IMR-90 (cell line): ENCODE data around the gene PFKFB2. TPM values are rescaled to one million over a fixed set of nuclear protein-coding genes. Genes with fewer than 3 reads are reported as not detected.

Experiments
- ATAC-seq: fragments of 200-7000 bp; cut with Tn5 transposase; 2 replicates; pipeline ENCODE4 v1.9.1; 2020; ENCODE audit warnings: low read depth, mild to moderate bottlenecking, moderate library complexity
- BruUV-seq: library from RNA; stranded (reverse); fragments of 400-500 nt; replicated peaks from 2 replicates; lab custom pipeline; 2021; lab: Mats Ljungman, UMichigan
- CTCF ChIA-PET: fragments of 300-600 bp; formaldehyde crosslinking; extraction: SDS; loops from one replicate; lab custom pipeline; 2021; ENCODE audit warnings: antibody characterized with exemption; lab: Yijun Ruan, JAX
- POLR2A ChIA-PET: fragments of 300-600 bp; sonication (Branson Sonifier 250); formaldehyde crosslinking; loops from one replicate; lab custom pipeline; 2022; ENCODE audit warnings: antibody characterized with exemption; ENCODE audit not compliant: unreplicated experiment; lab: Charles Lee
- DNase-seq: peaks from one replicate; pipeline ENCODE4 v3.0.0; 2013
- H2AFZ ChIP-seq: replicated peaks from 2 replicates; pipeline ENCODE3; 2013; ENCODE audit warnings: low read length, mild to moderate bottlenecking; ENCODE audit not compliant: poor library complexity
- H2AK5ac ChIP-seq: 2 replicates; pipeline ENCODE4 v1.6.1; 2013; ENCODE audit warnings: low read depth, low read length, inconsistent platforms
- H2AK9ac ChIP-seq: replicated peaks from 2 replicates; pipeline ENCODE3; 2013; ENCODE audit warnings: mild to moderate bottlenecking, low read depth, low read length, moderate library complexity; ENCODE audit not compliant: poor library complexity
- H2BK120ac ChIP-seq: 2 replicates; pipeline ENCODE4 v1.6.1; 2013; ENCODE audit warnings: low read depth, low read length, inconsistent platforms
- H2BK15ac ChIP-seq: 3 replicates; pipeline ENCODE4 v1.6.1; 2013; ENCODE audit warnings: low read depth, low read length, inconsistent platforms
- H2BK20ac ChIP-seq: 2 replicates; pipeline ENCODE4 v1.6.1; 2013; ENCODE audit warnings: low read depth, mild to moderate bottlenecking, inconsistent platforms, low read length, moderate library complexity
- H2BK5ac ChIP-seq: 2 replicates; pipeline ENCODE4 v1.6.1; 2013; ENCODE audit warnings: mild to moderate bottlenecking, low read depth, low read length, inconsistent platforms; ENCODE audit not compliant: poor library complexity, severe bottlenecking
- H3K14ac ChIP-seq: replicated peaks from 2 replicates; pipeline ENCODE4 v1.6.1; 2013; ENCODE audit warnings: low read depth, low read length, inconsistent platforms
- H3K18ac ChIP-seq: 2 replicates; pipeline ENCODE4 v1.6.1; 2013; ENCODE audit warnings: low read depth, low read length, control low read depth
- H3K23ac ChIP-seq: 2 replicates; pipeline ENCODE4 v1.6.1; 2013; ENCODE audit warnings: low read depth, low read length, inconsistent platforms
- H3K27ac ChIP-seq: 2 replicates; pipeline ENCODE4 v1.5.1; 2013; ENCODE audit warnings: mild to moderate bottlenecking, control low read depth, low read length; ENCODE audit not compliant: insufficient read depth
- H3K27me3 ChIP-seq: 2 replicates; pipeline ENCODE4 v1.6.1; 2013; ENCODE audit warnings: low read length; ENCODE audit not compliant: control insufficient read depth, insufficient read depth
- H3K36me3 ChIP-seq: 2 replicates; pipeline ENCODE4 v1.6.1; 2013; ENCODE audit warnings: low read length, mixed read lengths; ENCODE audit not compliant: control insufficient read depth, insufficient read depth
- H3K4ac ChIP-seq: 2 replicates; pipeline ENCODE4 v1.6.1; 2013; ENCODE audit warnings: low read depth, low read length, inconsistent platforms
- H3K4me1 ChIP-seq: 2 replicates; pipeline ENCODE4 v1.6.1; 2013; ENCODE audit warnings: low read length, mixed read lengths; ENCODE audit not compliant: control insufficient read depth, insufficient read depth
- H3K4me2 ChIP-seq: 2 replicates; pipeline ENCODE4 v1.6.1; 2013; ENCODE audit warnings: low read depth, mild to moderate bottlenecking, control low read depth, low read length, moderate library complexity
- H3K4me3 ChIP-seq: 2 replicates; pipeline ENCODE4 v1.5.1; 2013; ENCODE audit warnings: low read depth, mild to moderate bottlenecking, control low read depth, low read length, moderate library complexity; ENCODE audit not compliant: insufficient read depth
- H3K56ac ChIP-seq: 2 replicates; pipeline ENCODE4 v1.6.1; 2013; ENCODE audit warnings: low read length, inconsistent platforms; ENCODE audit not compliant: insufficient read depth; ENCODE audit errors: extremely low read depth
- H3K79me1 ChIP-seq, 2 experiments: 2 replicates each; pipeline ENCODE4 v1.6.1; 2013; ENCODE audit warnings: low read length in 2 of 2, inconsistent platforms in 1 of 2, low read depth in 1 of 2
- H3K9ac ChIP-seq: 2 replicates; pipeline ENCODE4 v1.6.1; 2013; ENCODE audit warnings: low read depth, low read length, control low read depth
- H3K9me1 ChIP-seq: 2 replicates; pipeline ENCODE4 v1.6.1; 2013; ENCODE audit warnings: low read length, inconsistent platforms; ENCODE audit not compliant: insufficient read depth
- H3K9me3 ChIP-seq: 2 replicates; pipeline ENCODE4 v1.6.1; 2013; ENCODE audit warnings: low read length; ENCODE audit not compliant: control insufficient read depth, insufficient read depth
- H4K20me1 ChIP-seq: 2 replicates; pipeline ENCODE4 v1.6.1; 2013; ENCODE audit warnings: low read length, inconsistent platforms; ENCODE audit not compliant: insufficient read depth
- H4K5ac ChIP-seq: 2 replicates; pipeline ENCODE4 v1.6.1; 2013; ENCODE audit warnings: mild to moderate bottlenecking, low read depth, low read length, control low read depth
- H4K8ac ChIP-seq, 2 experiments: 2 replicates each; pipeline ENCODE4 v1.6.1; 2013; ENCODE audit warnings: low read depth in 2 of 2, low read length in 2 of 2, control low read depth in 1 of 2, inconsistent platforms in 1 of 2
- H4K91ac ChIP-seq: 2 replicates; pipeline ENCODE4 v1.6.1; 2013; ENCODE audit warnings: low read depth, low read length, inconsistent platforms; ENCODE audit not compliant: insufficient read depth
- CHD1 ChIP-seq: IDR thresholded peaks from 2 replicates; pipeline ENCODE4 v1.6.1; 2012; ENCODE audit warnings: low read depth, low read length, improper control_type of control experiment
- MAFK ChIP-seq: IDR thresholded peaks from 2 replicates; pipeline ENCODE4 v1.6.1; 2012; ENCODE audit warnings: low read depth, low read length, improper control_type of control experiment
- POLR2A ChIP-seq: IDR thresholded peaks from 2 replicates; pipeline ENCODE4 v1.6.1; 2012; ENCODE audit warnings: mild to moderate bottlenecking, low read depth, low read length
- RCOR1 ChIP-seq: IDR thresholded peaks from 2 replicates; pipeline ENCODE4 v1.6.1; 2012; ENCODE audit warnings: mild to moderate bottlenecking, low read length, improper control_type of control experiment; ENCODE audit not compliant: insufficient replicate concordance
- RFX5 ChIP-seq: IDR thresholded peaks from 2 replicates; pipeline ENCODE4 v1.8.0; 2012; ENCODE audit warnings: low read depth, mild to moderate bottlenecking, low read length, moderate library complexity
- SMC3 ChIP-seq: fragments of 150-350 bp; IDR thresholded peaks from 2 replicates; pipeline ENCODE4 v1.6.1; 2016; ENCODE audit warnings: low read depth, mild to moderate bottlenecking, antibody characterized with exemption, low read length, moderate library complexity
- WGBS, 2 experiments: methylation state at CpG; one replicate each; pipeline versions ENCODE4 v1.1.5 to v1.1.7; 2013; ENCODE audit warnings: missing lambda C conversion rate in 2 of 2; ENCODE audit not compliant: insufficient read length in 1 of 2; ENCODE audit errors: extremely low coverage in 2 of 2; 5-methylcytosine and 5-hydroxymethylcytosine counted together
- dilution Hi-C: fragments of 300-500 bp; cut with HindIII; formaldehyde crosslinking; loops from one replicate; pipeline ENCODE4 v1.14.3; 2018; ENCODE audit warnings: low sequenced_read_pairs; ENCODE audit not compliant: unreplicated experiment
- in situ Hi-C: fragments of 300-500 bp; cut with MboI; formaldehyde crosslinking; loops from 3 replicates; pipeline ENCODE4 v1.14.3; 2019; ENCODE audit warnings: low sequenced_read_pairs, inconsistent platforms, mixed read lengths
- intact Hi-C: fragments of 100-400 bp; cut with micrococcal nuclease; formaldehyde crosslinking; loops from 2 replicates; pipeline ENCODE4 v1.10.0; 2022
- polyA plus RNA-seq, 3 experiments: library from polyadenylated mRNA; depleted of rRNA; stranded (reverse); fragments of >200 nt; gene quantifications; 2 replicates each; pipeline ENCODE4 v1.2.3, GENCODE V29; 2012; ENCODE audit warnings: low replicate concordance in 1 of 3
- total RNA-seq: library from RNA; depleted of rRNA; stranded (reverse); fragments of >200 nt; gene quantifications from 2 replicates; pipeline ENCODE4 v1.2.3, GENCODE V29; 2012
- TF ChIP-seq, protein P1 (sequence below): conservative IDR thresholded peaks from 2 replicates; pipeline ENCODE4 v1.5.1; 2012; ENCODE audit warnings: mild to moderate bottlenecking, low read depth, low read length, improper control_type of control experiment
- TF ChIP-seq, protein P2 (sequence below): fragments of 150-350 bp; IDR thresholded peaks from 2 replicates; pipeline ENCODE4 v1.6.1; 2016; ENCODE audit warnings: low read depth, mild to moderate bottlenecking, low read length, moderate library complexity, borderline replicate concordance
- TF ChIP-seq, protein P3 (sequence below): fragments of 150-350 bp; IDR thresholded peaks from 2 replicates; pipeline ENCODE4 v1.6.1; 2017; ENCODE audit warnings: mild to moderate bottlenecking, antibody characterized with exemption, low read length, low read depth

PFKFB2 gene
- total and polyA plus RNA-seq, 2 of the 4 experiments (the other 2 are of a cell fraction) = 0.62 to 1.3 TPM

DNA sequence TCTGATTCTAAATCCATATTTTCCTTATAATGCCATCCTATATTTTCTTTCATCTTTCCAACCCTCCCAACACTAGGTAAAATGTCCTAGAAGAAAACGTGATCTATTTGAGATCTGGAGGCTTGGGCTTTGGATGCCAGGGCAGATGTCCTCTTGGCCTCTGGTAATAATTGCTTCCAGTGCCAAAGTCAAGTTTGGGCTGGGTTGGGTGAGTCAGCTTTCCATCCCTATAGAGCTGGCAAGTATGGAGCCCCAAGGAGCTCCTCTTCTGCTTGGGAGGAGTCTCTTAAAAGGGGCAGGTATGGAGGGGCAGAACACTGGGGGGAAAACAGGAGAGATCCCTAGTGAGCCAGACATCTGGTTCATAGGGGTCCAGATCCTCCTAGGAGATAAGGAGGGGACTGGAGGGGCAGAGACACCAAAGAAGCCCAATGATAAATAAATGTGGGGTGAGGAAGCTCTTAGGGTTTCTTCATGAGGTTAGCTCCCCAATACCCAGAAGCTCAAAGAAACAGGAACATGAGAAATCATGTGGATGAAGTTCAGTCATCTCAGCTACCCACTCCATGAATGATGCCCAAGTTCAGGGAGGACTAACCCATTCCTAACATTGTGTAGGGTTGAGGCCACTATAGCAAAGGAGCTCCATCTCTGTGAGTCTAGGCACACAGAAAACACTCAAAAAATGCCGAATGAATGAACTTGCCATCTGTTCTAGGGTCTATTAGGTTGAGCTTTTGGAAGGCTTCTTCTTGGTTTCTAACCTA, 24.0 kb upstream of the PFKFB2 start:
- no peaks in the 10 kb centered on the region for H3K36me3 ChIP-seq
- no peak for TF ChIP-seq RFX5
- no peak for TF ChIP-seq POLR2A
- TF ChIP-seq, protein P1, sequence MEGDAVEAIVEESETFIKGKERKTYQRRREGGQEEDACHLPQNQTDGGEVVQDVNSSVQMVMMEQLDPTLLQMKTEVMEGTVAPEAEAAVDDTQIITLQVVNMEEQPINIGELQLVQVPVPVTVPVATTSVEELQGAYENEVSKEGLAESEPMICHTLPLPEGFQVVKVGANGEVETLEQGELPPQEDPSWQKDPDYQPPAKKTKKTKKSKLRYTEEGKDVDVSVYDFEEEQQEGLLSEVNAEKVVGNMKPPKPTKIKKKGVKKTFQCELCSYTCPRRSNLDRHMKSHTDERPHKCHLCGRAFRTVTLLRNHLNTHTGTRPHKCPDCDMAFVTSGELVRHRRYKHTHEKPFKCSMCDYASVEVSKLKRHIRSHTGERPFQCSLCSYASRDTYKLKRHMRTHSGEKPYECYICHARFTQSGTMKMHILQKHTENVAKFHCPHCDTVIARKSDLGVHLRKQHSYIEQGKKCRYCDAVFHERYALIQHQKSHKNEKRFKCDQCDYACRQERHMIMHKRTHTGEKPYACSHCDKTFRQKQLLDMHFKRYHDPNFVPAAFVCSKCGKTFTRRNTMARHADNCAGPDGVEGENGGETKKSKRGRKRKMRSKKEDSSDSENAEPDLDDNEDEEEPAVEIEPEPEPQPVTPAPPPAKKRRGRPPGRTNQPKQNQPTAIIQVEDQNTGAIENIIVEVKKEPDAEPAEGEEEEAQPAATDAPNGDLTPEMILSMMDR = no peak
- TF ChIP-seq, protein P2, sequence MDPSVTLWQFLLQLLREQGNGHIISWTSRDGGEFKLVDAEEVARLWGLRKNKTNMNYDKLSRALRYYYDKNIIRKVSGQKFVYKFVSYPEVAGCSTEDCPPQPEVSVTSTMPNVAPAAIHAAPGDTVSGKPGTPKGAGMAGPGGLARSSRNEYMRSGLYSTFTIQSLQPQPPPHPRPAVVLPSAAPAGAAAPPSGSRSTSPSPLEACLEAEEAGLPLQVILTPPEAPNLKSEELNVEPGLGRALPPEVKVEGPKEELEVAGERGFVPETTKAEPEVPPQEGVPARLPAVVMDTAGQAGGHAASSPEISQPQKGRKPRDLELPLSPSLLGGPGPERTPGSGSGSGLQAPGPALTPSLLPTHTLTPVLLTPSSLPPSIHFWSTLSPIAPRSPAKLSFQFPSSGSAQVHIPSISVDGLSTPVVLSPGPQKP = no peak
- TF ChIP-seq, protein P3, sequence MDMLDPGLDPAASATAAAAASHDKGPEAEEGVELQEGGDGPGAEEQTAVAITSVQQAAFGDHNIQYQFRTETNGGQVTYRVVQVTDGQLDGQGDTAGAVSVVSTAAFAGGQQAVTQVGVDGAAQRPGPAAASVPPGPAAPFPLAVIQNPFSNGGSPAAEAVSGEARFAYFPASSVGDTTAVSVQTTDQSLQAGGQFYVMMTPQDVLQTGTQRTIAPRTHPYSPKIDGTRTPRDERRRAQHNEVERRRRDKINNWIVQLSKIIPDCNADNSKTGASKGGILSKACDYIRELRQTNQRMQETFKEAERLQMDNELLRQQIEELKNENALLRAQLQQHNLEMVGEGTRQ = no peak
- TF ChIP-seq MAFK = no peak
- no peak for TF ChIP-seq CHD1
- TF ChIP-seq RCOR1 = no peak
- no peak for TF ChIP-seq SMC3
- dilution Hi-C loops = no loop called here

More for the DNA sequence above, 24.0 kb upstream of the PFKFB2 start:
- H3K27me3 ChIP-seq = peaks cover 10% of the 10 kb centered on the region
- no peaks in the 10 kb centered on the region for H4K20me1 ChIP-seq
- H2BK15ac ChIP-seq = no peak overlapping the region
- H3K4ac ChIP-seq = no peak overlapping the region
- no peak overlapping the region for H3K4me3 ChIP-seq
- POLR2A ChIA-PET = no interaction called here
- no peak for ATAC-seq
- H2AFZ ChIP-seq = no peak overlapping the region
- no peak overlapping the region for H3K27ac ChIP-seq
- H4K8ac ChIP-seq = no peak overlapping the region
- CTCF ChIA-PET = interaction anchor here (2.0 kb wide), 1 partner anchor 21 kb away, joined by 5 read pairs; no protein-coding TSS in a partner anchor
- no peak overlapping the region for H3K14ac ChIP-seq
- H3K4me2 ChIP-seq = no peak overlapping the region
- H2AK5ac ChIP-seq = no peak overlapping the region
- no peak overlapping the region for H2AK9ac ChIP-seq
- no peak overlapping the region for H3K9ac ChIP-seq
- H3K23ac ChIP-seq = no peak overlapping the region
- in situ Hi-C loops (no loop called here), intact Hi-C loops (no loop called here)
- no peak overlapping the region for H2BK5ac ChIP-seq
- peaks cover 3% of the 10 kb centered on the region; the same call in 1 of the 2 replicates for H3K9me1 ChIP-seq
- peaks cover 6% of the 10 kb centered on the region for H3K4me1 ChIP-seq
- DNase-seq = no peak
- no peak overlapping the region for H2BK20ac ChIP-seq
- H4K5ac ChIP-seq = no peak overlapping the region
- H2BK120ac ChIP-seq = no peak overlapping the region
- BruUV-seq = no TSS peak
- H4K91ac ChIP-seq = no peak overlapping the region
- H3K56ac ChIP-seq = no peak overlapping the region
- H3K18ac ChIP-seq = no peak overlapping the region
- WGBS, 2 experiments = no CpG with 5 or more reads among the region's 2 CpGs
- no peaks in the 10 kb centered on the region for H3K79me1 ChIP-seq
- H3K9me3 ChIP-seq = no peaks in the 10 kb centered on the region
